ENCODE measurements around the gene VAPA.

VAPA gene

GRCh38 chr18:9872823-9873222 lies 41.0 kb upstream of the VAPA start:
- TF ChIP-seq YY1 (IDR thresholded peaks at IDR 0.05; ENCODE audit: low read depth) (no peak), TEAD4 (IDR thresholded peaks at IDR 0.05) (no peak), FOXM1 (IDR thresholded peaks at IDR 0.05; ENCODE audit: borderline replicate concordance, low read depth) (no peak), EGR1 (IDR thresholded peaks at IDR 0.05) (no peak), REST (IDR thresholded peaks at IDR 0.05; ENCODE audit: low read depth) (no peak), NFIC (IDR thresholded peaks at IDR 0.05) (no peak), TAF1 (IDR thresholded peaks at IDR 0.05; ENCODE audit: low read depth) (no peak), ZBTB7A (IDR thresholded peaks at IDR 0.05; ENCODE audit: low read depth) (no peak), CEBPB (IDR thresholded peaks at IDR 0.05) (no peak), TCF12 (IDR thresholded peaks at IDR 0.05; ENCODE audit: low read depth) (no peak), MAX (IDR thresholded peaks at IDR 0.05) (no peak), RAD21 (IDR thresholded peaks at IDR 0.05; ENCODE audit: low read depth) (no peak), CREB1 (IDR thresholded peaks at IDR 0.05; ENCODE audit: low read depth) (no peak), EP300 (IDR thresholded peaks at IDR 0.05; ENCODE audit: borderline replicate concordance) (no peak), USF1 (IDR thresholded peaks at IDR 0.05) (no peak)

GRCh38 chr18:9874728-9875127 lies 39.1 kb upstream of the VAPA start:
- TF ChIP-seq EGR1 (IDR thresholded peaks at IDR 0.05) (no peak), RAD21 (IDR thresholded peaks at IDR 0.05; ENCODE audit: low read depth) (no peak), NFIC (IDR thresholded peaks at IDR 0.05) (no peak), EP300 (IDR thresholded peaks at IDR 0.05; ENCODE audit: borderline replicate concordance) (no peak), CEBPB (IDR thresholded peaks at IDR 0.05) (no peak), USF1 (IDR thresholded peaks at IDR 0.05) (no peak), FOXM1 (IDR thresholded peaks at IDR 0.05; ENCODE audit: borderline replicate concordance, low read depth) (no peak), TCF12 (IDR thresholded peaks at IDR 0.05; ENCODE audit: low read depth) (no peak), TEAD4 (IDR thresholded peaks at IDR 0.05) (no peak), ZBTB7A (IDR thresholded peaks at IDR 0.05; ENCODE audit: low read depth) (no peak), MAX (IDR thresholded peaks at IDR 0.05) (no peak)

GRCh38 chr18:9876212-9876866 lies 37.5 kb upstream of the VAPA start:
- TF ChIP-seq TEAD4 (IDR thresholded peaks at IDR 0.05) (no peak), TCF12 (IDR thresholded peaks at IDR 0.05; ENCODE audit: low read depth) (no peak), CREB1 (IDR thresholded peaks at IDR 0.05; ENCODE audit: low read depth) (no peak), EGR1 (IDR thresholded peaks at IDR 0.05) (no peak), MAX (IDR thresholded peaks at IDR 0.05) (no peak), REST (IDR thresholded peaks at IDR 0.05; ENCODE audit: low read depth) (no peak), TAF1 (IDR thresholded peaks at IDR 0.05; ENCODE audit: low read depth) (no peak), USF1 (IDR thresholded peaks at IDR 0.05) (no peak), FOXM1 (IDR thresholded peaks at IDR 0.05; ENCODE audit: borderline replicate concordance, low read depth) (no peak), EP300 (IDR thresholded peaks at IDR 0.05; ENCODE audit: borderline replicate concordance) (no peak), YY1 (IDR thresholded peaks at IDR 0.05; ENCODE audit: low read depth) (no peak), RAD21 (IDR thresholded peaks at IDR 0.05; ENCODE audit: low read depth) (no peak), CEBPB (IDR thresholded peaks at IDR 0.05) (no peak), NFIC (IDR thresholded peaks at IDR 0.05) (no peak), ZBTB7A (IDR thresholded peaks at IDR 0.05; ENCODE audit: low read depth) (no peak)

- TF ChIP-seq NFIC (IDR thresholded peaks at IDR 0.05) = no peak
- no peak for TF ChIP-seq MAX (IDR thresholded peaks at IDR 0.05)
- no peak for TF ChIP-seq TAF1 (IDR thresholded peaks at IDR 0.05; ENCODE audit: low read depth)
- TF ChIP-seq ZBTB7A (IDR thresholded peaks at IDR 0.05; ENCODE audit: low read depth) = no peak
- no peak for TF ChIP-seq CREB1 (IDR thresholded peaks at IDR 0.05; ENCODE audit: low read depth)
- no peak for TF ChIP-seq EGR1 (IDR thresholded peaks at IDR 0.05)
- no peak for TF ChIP-seq TCF12 (IDR thresholded peaks at IDR 0.05; ENCODE audit: low read depth)
- TF ChIP-seq RAD21 (IDR thresholded peaks at IDR 0.05; ENCODE audit: low read depth) = no peak
- TF ChIP-seq REST (IDR thresholded peaks at IDR 0.05; ENCODE audit: low read depth) = no peak
- no peak for TF ChIP-seq TEAD4 (IDR thresholded peaks at IDR 0.05)
- TF ChIP-seq USF1 (IDR thresholded peaks at IDR 0.05) = no peak
- TF ChIP-seq CEBPB (IDR thresholded peaks at IDR 0.05) = no peak
- no peak for TF ChIP-seq EP300 (IDR thresholded peaks at IDR 0.05; ENCODE audit: borderline replicate concordance)
- no peak for TF ChIP-seq YY1 (IDR thresholded peaks at IDR 0.05; ENCODE audit: low read depth)
- no peak for TF ChIP-seq FOXM1 (IDR thresholded peaks at IDR 0.05; ENCODE audit: borderline replicate concordance, low read depth)
These were observed 36.8 kb upstream of the VAPA start for GRCh38 chr18:9876867-9877654.

All from Ishikawa (cell line).